HCEC 1CT (cell line): ENCODE measurements around the gene INPP5D.

Experiments
- DNase-seq: peaks from one replicate; pipeline ENCODE4 v3.0.0-alpha.2; 2017

Gene INPP5D

DNA sequence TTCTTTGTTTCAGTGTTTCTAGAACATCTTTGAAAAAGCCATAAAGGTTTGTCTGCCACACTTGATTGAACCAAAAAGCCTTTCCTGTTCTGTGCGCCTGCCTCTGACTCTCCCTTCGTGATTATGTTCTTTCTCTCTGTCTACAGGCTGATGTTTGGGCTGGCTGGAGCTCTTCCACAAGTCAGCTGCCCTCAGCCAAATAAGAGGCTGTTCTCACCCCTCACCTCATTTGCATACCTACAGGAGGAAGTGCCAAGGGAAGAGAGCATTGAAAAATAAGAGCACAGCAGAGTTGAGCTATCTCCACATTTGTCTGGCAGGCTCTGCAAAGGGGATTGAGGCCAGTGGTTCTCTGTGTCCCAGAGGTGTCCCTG is 15.8 kb downstream of the INPP5D start:
- no peak for DNase-seq

DNA sequence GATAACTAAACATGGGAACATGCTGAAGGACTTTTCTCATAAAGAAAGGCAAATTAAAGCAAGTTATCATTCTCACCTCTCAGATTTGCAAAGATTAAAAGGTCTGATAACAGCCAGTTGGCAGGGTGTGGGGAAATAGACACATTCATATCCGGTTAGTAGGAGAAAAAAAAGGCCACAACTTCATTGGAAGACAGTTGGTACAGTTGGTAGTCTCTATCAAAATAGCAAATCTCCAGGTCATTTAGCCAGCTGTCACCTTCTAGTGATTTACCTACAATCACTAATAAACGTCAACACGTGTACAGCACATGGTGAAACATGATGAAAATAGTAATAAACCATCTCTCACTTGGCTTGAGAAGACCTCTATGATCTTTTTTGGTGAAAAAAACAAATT is 16.6 kb downstream of the INPP5D start:
- no peak for DNase-seq

DNA sequence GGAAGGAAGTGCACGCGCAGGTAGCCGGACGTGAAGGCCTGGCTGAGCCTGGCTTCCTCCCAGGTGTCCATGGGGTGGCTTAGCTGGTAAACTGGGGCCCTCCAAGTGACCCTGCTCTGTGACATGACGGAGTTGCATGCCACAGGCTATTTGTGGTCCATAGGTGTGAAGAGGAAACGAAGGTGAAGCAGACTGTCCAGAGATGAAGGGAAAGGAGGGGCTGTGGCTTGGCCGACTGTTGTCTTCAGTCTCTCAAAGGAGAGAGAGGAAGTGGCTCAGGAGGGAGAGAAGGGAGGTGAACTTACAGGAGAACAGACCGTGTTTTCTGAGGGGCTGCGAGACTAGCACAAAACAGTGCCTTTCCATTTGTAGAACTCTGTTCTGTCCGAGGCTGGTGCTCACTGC is 19.3 kb downstream of the INPP5D start:
- DNase-seq = no peak

DNA sequence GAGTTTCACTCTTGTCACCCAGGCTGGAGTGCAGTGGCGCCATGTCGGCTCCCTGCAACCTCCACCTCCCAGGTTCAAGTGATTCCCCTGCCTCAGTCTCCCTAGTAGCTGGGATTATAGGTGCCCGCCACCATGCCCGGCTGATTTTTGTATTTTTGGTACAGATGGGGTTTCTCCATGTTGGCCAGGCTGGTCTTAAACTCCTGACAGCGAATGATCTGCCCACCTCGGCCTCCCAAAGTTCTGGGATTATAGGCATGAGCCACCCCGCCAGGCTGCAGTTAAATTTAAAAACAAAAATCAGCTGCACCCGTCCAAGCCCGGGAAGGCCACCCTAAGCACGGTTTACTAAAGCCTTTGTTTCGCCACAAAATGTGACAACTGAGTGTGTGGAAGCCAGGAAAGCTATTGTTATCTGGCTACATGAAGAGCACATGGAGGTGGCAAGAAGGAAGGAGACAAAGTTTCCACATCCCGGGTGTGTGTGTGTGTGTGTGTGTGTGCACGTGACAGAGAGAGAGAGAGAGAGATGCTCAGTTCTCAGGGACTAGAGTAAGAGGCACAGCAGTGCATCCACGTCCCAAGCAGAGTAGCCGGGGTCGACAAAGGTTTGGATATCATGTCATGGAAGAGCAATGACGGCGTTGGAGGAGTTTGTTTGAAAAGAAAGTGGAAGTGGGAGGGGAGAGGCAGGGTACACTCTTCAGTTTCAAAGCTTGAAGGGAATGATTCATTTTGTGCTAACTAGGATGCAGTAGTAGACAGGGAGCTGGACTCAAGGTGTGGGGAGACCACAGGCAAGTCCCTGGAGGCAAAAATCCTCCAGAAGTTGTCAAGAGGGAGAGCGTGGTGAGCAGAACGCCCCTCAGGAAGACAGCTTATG is 20.1 kb downstream of the INPP5D start:
- no peak for DNase-seq

DNA sequence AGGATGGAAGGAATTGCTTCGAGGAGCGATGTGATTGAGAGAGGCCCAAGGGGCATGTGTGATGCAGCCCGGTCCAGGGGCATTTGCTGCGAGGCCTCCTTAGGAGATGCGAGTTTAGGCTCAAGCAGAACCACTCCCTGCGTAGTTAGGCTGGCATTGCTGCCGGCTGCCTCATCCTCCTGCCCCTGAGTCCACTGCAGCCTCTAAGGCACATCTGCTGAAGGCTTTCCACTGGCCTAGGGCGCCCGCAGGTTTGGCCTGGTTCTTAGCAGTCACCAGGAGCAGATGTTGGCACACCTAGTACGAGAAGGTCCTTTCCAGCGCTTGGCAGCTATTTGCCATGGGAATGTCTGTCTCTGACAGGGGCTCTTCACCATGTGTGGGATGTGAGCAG is 20.7 kb downstream of the INPP5D start:
- DNase-seq = no peak

DNA sequence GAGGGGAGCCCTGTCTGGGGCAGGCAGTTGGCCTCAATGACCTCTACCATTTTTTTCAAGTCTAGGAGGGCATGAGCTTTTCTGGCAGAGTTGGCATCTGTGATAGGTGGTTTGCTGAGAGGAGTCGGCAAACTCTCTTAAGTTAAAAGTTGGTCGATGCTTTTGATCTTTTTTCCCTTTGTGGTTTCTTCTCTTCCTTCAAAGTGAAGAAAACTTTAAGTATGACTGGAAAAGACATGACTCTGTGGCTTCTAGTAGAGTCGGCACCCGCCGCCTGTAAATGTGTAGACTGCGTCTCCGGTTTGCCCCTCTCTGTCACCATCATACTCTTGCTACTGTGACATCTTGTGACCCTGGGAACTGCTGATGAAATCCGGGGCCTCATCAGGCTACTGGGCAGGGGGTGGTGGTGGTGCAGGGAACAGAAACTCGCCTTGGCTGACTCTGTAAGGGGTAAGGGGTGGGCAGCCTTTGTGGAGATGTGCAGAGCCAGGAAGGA is 21.1 kb downstream of the INPP5D start:
- no peak for DNase-seq

DNA sequence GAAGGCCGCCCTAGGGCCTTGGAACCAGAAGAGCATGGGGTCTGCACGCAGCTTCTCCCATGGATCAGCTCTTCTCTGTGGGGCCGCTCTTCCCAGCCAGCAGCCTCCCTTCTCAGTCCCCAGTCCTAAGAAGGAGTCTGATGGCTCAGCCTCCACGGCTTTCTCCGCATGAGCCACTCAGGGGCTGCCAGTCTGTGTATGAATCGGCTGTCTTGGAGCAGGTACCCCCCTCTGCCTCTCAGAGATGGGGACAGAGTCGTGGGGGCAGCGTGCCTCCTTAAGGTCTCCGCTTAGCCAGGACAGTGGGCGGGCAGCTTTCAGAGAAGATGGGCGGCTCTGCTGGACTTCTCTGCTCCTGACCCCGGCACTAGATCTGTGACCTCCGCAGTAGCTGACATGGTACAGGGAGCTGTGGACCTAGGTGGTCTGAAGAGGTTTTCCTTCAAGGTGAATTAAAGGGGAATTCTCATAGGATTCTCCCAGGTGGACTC is 21.6 kb downstream of the INPP5D start:
- DNase-seq = no peak

DNA sequence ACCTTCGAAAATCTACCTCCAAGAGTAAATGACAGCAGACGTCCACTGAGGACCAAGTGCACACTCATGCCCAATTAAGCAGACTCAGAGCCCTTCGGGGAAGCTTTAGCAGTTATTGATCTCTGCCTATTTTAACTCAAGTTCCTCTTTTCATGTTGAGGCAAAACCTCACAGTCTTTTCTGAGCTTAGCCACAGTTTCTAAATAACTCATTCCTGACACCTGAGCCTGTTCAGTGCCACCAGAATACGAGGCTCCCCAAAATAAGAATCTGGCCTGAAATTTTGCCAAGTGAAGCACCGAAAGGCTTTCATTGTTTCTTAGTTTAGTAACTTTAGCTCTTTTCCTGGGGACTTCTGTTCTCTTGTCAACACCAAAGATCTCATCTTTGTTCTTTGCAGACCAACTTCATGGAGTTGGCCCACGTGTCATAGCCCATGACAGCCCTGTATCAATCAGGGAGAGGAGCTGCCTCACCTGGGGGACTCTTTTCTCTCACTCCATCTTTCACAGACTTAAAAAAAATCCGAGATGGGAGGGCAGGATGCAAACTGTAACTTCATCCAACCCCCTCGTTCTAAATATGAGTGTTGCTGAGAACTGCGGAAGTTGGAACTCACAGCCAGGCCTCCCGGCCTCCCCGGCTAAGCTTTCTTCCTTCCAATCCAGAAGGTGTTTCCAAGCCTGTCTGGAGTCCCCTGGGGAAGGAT is 22.2 kb downstream of the INPP5D start:
- DNase-seq = no peak

DNA sequence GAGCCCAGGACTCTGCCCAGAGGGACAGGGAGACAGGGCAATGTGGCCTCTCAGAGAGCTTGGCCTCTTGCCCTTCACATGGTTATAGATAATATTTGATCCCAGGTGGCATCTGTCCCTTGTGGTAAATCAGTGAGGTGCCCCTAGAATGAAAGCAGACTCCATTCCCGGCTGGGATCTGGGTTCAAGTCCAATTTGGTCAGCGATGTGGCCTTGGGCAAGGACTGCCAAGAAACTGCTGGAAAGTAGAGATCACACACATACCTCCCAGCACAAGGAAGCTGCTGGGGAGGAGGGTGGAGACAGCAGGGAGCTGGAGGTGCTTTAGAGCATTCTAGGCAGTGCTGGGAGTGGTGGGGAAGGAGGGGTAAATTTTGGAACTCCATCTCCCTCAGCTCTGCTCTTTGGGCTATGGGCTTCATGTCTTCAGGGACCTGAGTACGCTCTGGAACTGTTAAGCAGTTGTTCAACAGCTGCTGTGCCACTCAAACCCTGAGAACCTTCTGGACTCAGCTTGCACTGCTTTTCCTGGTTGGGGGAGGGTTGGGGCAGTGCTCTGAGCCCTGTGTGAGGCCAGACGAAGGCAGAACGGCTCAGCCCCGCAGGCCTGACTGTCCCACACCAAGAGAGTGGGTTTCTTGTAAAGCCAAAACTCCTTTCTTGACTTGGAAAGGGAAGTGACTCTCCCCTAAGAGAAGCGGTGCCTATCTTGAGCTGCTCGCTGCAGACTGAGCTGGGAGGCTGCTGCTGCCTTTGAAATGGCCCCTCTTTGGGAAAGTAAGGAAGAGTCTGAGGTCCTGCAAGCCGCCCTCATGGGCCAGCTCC is 23.0 kb downstream of the INPP5D start:
- no peak for DNase-seq

DNA sequence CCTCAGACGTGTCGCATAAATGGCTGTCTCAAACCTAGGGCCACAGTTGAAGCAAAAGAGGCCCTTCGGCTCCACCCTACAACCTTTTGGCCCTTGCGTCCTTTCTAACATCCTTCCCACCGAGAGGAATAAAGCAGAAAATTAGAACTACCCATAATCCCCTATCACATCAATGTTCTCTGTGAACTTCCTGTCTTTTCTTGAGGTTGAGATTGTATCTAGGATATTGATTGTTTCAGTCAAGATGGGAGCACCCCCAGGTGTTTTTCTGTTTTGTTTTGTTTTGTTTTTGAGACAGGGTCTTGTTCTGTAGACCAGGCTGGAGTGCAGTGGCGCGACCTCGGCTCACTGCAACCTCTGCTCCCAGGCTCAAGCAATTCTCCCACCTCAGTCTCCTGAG is 23.6 kb downstream of the INPP5D start:
- no peak for DNase-seq

DNA sequence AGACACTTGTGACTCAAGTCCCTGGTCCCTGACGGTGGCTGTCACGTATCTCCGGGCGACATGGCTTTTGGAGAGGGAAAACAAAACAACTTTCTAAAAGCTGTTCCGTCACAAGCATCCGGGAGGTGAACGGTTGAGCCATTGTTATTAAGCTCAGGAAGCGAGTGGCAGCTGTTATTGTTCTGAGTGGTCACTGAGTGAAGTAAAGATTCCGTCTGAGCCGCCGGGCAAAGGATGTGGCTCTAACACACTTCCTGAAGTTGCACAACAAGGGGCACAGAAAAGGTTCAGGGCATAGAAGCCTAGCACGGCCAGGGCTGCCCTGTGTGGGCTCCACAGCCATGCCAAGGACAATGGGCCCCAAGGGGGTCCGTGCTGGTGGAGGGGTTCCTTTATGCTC is 24.3 kb downstream of the INPP5D start:
- DNase-seq = no peak

DNA sequence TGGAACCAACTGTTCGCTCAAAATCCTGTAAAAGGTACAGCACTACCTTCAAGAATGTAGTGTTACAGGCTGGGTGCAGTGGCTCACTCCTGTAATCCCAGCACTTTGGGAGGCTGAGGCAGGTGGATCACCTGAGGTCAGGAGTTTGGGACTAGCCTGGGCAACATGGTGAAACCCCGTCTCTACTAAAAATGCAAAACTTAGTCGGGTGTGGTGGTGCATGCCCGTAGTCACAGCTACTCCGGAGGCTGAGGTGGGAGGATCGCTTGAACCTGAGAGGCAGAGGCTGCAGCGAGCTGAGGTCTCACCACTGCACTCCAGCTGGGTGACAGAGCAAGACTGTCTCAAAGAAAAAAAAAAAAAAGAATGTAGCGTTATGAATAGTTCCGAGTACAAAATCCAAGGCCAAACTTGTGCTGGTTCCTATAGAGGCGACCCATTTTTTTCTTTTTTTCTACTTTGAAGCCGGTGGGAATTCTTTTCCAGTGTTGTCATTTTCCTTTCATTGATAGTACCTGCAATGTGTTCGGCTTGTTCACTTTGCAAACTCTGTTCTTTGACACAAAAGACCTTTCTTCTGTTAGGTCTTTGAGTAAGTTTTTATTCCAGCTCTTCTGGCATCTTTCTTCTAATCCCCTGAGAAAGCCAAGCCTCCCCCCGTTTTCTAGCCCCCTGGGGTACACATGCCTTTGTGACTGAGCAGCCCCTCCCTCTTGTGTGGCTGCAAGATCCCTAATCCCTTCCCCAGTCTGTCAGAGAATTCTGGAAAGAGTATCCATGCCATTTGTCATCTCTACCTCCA is 25.1 kb downstream of the INPP5D start:
- DNase-seq = no peak

DNA sequence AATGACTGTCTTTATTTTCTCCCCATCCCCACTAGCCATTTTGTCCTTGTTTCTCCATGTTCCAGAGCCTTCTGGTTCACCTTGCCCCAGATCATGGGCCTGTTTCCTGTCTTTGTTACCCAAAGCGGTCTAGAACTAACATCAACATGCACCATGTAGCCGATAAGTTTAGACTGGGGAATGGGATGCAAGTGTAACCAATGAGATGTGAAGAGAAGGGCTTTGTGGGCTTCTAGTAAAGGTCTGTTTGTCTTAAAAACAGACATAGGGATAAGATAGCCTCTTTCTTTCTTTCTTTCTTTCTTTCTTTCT is 25.7 kb downstream of the INPP5D start:
- no peak for DNase-seq

DNA sequence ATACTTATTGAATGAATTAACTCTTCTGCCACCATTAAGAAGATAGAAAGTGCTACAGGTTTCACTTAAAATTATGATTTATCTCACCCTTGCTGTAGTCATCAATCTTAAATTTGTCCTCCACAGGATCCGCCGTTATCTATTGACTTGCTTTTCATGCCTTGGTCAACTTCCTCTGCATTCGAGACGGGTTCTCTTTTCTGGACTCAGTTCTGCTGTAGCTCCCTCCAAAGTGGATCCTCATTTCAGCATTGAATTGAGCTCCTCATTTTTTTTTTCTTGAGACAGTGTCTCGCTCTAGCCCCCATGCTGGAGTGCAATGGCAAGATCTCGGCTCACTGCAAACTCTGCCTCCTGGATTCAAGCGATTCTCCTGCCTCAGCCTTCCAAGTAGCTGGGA is 27.6 kb downstream of the INPP5D start:
- no peak for DNase-seq

DNA sequence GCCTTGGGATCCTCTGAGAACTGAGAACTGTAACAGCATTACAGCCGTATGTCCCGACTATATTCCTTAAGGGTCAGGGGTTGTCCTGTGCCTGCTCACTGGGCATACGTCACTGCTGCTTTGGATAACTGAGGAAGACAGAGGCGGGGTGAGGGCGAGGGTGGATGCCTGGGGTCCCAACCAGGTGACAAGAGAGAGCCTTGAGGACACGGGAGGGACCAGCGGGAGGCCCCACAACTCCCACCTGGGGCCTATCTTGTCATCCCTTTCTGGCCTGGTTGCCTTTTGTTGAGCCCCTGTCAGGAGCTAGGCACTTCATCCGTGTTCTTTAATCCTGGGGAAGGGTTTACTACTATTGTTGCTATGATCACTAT is 28.8 kb downstream of the INPP5D start:
- DNase-seq = no peak

DNA sequence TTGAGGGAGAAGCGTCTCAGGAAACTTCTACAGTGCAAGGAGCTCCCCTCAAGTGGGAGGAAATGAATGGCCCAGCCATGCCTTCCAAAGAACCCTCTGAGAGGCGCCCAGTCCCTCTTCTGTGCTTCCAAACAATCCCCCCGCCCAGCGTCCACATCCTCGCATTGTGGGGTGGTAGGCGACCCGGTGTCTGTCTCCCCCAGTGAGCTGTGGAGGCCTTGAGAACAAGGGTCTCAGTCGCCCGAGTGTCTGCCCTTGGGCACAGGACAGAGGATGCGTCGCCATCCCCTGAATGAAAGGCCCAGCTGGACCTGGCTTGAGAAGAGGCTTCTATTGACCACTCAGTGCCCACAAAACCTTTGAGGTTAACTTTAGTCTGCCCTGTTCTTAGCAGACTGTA is 29.7 kb downstream of the INPP5D start:
- no peak for DNase-seq

DNA sequence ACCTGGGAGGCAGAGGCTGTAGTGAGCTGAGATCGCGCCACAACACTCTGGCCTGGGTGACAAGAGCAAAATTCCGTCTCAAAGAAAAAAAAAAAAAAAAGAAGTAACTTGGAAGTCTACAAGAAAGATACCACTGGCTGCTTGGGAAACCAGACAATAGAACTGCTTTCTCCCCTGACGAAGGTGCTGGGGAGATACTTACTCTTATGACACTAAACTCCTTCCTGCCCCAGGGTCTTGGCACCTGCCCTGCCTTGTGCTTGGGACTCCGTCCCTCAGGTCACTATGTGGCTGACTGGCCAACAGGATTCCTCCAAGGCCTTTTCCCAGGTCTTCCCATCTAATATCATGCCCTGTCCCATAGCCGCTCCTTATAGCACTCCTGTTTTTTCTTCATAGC is 30.7 kb downstream of the INPP5D start:
- no peak for DNase-seq

DNA sequence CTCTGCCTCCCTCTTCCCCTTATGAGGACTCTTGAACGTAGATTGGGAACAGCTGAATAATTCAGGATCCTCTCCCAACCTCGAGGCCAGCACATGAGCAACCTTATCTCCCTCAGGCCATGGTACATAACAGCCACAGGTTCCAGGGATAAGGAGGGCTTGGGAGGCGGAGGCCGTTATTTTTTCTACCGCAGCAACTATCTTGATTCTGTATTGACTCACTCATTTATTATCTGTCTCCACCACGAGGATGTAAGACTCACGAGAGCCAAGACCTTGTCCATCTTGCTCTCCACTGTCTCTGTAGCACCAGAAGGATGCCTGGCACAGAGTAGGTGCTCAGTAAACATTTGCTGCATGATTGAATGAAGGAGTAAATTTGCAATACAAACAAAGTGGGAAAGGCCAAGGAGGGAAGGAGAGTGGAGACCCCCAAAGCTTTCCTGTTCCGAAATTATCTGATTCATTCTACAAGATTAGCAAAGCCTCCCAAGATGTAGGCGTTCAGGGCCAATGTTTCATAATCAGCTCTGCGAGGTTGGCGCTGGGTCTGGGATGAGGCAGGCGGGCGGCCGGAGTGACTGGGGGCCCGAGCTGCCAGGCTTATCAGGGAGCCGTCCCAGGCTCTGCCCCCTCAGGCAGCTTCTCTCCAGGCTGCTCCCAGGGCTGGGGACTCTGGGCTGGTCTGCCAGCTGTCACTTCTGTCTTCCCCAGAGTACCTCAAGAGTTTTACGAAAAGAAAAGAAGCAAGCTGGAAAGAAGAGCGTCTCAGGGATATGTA is 31.6 kb downstream of the INPP5D start:
- no peak for DNase-seq

DNA sequence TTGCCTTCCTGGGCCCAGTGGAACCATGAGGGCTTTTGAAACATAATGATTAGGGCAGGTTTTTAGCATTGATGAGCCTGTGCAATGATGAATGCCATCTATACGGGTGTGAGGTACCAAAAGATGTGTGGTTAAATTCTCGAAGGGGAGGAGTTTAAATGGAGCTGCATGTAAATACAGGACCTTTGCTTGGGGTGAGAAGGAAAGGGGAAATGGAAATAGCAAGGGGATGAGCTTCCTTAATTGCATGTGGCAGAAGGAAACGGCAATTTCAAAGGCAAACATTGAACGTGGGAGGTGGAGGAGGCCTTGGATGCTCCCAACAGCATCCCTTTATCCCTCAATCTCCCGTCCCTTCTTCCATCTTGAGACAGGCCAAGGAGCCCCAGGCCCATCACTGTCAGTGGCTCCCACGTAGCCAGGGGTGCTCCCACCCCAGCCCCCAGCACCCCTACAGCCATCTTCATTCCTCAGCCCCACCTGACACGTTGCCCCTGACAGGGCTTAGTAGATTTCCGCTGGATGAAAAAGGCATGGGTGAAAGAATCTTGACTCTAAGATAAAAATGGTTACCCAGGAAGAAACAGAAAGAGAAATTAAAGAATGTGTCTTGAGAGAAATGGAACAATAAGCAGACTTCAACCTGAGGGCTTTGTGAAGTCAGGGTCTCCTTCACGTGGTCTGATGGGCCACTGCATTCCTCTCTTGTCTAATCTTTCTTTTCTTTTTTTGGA is 32.5 kb downstream of the INPP5D start:
- no peak for DNase-seq

DNA sequence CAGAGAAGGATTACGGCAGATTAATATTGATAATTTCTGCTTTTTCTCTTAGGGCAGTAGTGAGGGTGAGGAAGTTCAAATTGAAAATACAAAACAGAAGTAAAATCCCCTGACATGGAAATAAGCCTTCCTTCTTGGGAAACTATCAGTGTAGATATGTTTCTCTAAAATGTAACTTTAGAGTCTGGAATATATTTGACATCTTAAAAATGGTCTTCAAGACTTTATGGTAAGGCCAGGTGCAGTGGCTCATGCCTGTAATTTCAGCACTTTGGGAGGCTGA is 33.0 kb downstream of the INPP5D start:
- no peak for DNase-seq

DNA sequence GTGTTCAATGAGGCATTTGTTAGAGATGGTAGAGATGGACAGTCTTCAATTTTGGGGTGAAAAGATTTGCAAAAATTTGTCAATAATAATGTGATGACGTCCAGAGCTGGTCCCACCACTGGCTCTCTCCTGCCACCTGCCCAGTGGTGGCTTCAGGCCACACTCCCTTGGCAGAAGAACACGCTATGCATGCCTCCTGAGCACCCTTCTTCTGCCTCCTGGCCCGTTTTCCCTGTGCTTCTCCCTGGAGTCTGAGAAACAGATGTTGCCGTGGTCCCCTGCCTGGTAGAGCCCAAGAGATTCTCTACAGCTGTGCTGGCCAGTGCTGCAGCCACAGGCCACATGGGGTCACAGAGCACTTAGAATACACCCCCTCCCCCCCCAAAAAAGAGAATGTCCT is 33.6 kb downstream of the INPP5D start:
- DNase-seq = no peak
